Liver (tissue), 9 donors: Measurements from ENCODE around the gene SHANK2. TPM values are rescaled to one million over a fixed set of nuclear protein-coding genes. Genes with fewer than 3 reads are reported as not detected.

Experiments
- DNase-seq: peaks from one replicate; pipeline ENCODE4 v3.0.0-alpha.2; 2017; ENCODE audit warnings: low spot score
- H3K27ac ChIP-seq, 2 donors: one replicate each; pipeline ENCODE4 v1.7.0; 2013; ENCODE audit warnings: inconsistent platforms in 2 of 2, low read length in 2 of 2, control low read depth in 1 of 2, low read depth in 1 of 2, mild to moderate bottlenecking in 1 of 2
- H3K27me3 ChIP-seq, 4 donors: one replicate each; pipeline versions ENCODE4 v1.6.1 to v1.7.0; 2013; ENCODE audit warnings: low read length in 3 of 4, inconsistent platforms in 1 of 4, mild to moderate bottlenecking in 1 of 4, moderate library complexity in 1 of 4; ENCODE audit not compliant: control insufficient read depth in 4 of 4, insufficient read depth in 4 of 4
- H3K36me3 ChIP-seq, 4 donors: one replicate each; pipeline versions ENCODE4 v1.6.1 to v1.7.0; 2013; ENCODE audit warnings: low read length in 3 of 4, mild to moderate bottlenecking in 3 of 4, low read depth in 1 of 4, moderate library complexity in 1 of 4; ENCODE audit not compliant: control insufficient read depth in 4 of 4, insufficient read depth in 3 of 4
- H3K4me1 ChIP-seq, 4 donors: one replicate each; pipeline versions ENCODE4 v1.6.1 to v1.7.0; 2013; ENCODE audit warnings: low read length in 3 of 4, mild to moderate bottlenecking in 3 of 4, moderate library complexity in 1 of 4; ENCODE audit not compliant: control insufficient read depth in 4 of 4, insufficient read depth in 4 of 4
- H3K4me3 ChIP-seq, 3 donors: one replicate each; pipeline versions ENCODE4 v1.6.1 to v1.7.0; 2013; ENCODE audit warnings: low read length in 3 of 3, control low read depth in 1 of 3, low read depth in 1 of 3, mild to moderate bottlenecking in 1 of 3
- H3K9ac ChIP-seq, 2 donors: one replicate each; pipeline ENCODE4 v1.7.0; 2013; ENCODE audit warnings: low read length in 2 of 2, mild to moderate bottlenecking in 2 of 2, moderate library complexity in 2 of 2, control low read depth in 1 of 2, low read depth in 1 of 2
- H3K9me3 ChIP-seq, 4 donors: one replicate each; pipeline versions ENCODE4 v1.6.1 to v1.7.0; 2013; ENCODE audit warnings: low read length in 3 of 4; ENCODE audit not compliant: control insufficient read depth in 4 of 4
- EGR1 ChIP-seq, 2 donors: IDR thresholded peaks; 2 replicates each; pipeline ENCODE4 v1.6.1; 2016 to 2018; ENCODE audit warnings: antibody characterized with exemption in 2 of 2, low read depth in 2 of 2
- FOXA1 ChIP-seq: IDR thresholded peaks from 2 replicates; pipeline ENCODE4 v1.6.1; 2016; ENCODE audit warnings: antibody characterized with exemption
- FOXA2 ChIP-seq: IDR thresholded peaks from 2 replicates; pipeline ENCODE4 v1.6.1; 2016; ENCODE audit warnings: antibody characterized with exemption
- GABPA ChIP-seq, 2 donors: IDR thresholded peaks in 1 of 2; conservative IDR thresholded peaks in 1 of 2; 2 replicates each; pipeline ENCODE4 v1.6.1; 2016; ENCODE audit warnings: antibody characterized with exemption in 2 of 2, mild to moderate bottlenecking in 1 of 2, moderate library complexity in 1 of 2
- HNF4A ChIP-seq, 2 donors: conservative IDR thresholded peaks; 2 replicates each; pipeline ENCODE4 v1.6.1; 2016; ENCODE audit warnings: antibody characterized with exemption in 2 of 2, mild to moderate bottlenecking in 2 of 2
- HNF4G ChIP-seq: IDR thresholded peaks from 2 replicates; pipeline ENCODE4 v1.6.1; 2016; ENCODE audit warnings: antibody characterized with exemption
- JUND ChIP-seq, 2 donors: IDR thresholded peaks; 2 replicates each; pipeline ENCODE4 v1.6.1; 2016; ENCODE audit warnings: antibody characterized with exemption in 2 of 2
- NR2F2 ChIP-seq: IDR thresholded peaks from 2 replicates; pipeline ENCODE4 v1.6.1; 2016; ENCODE audit warnings: antibody characterized with exemption
- RAD21 ChIP-seq, 2 donors: IDR thresholded peaks; 2 replicates each; pipeline ENCODE4 v1.6.1; 2016; ENCODE audit warnings: antibody characterized with exemption in 2 of 2, mild to moderate bottlenecking in 2 of 2
- RXRA ChIP-seq, 2 donors: IDR thresholded peaks; 2 replicates each; pipeline ENCODE4 v1.6.1; 2017 to 2018; ENCODE audit warnings: antibody characterized with exemption in 2 of 2, mild to moderate bottlenecking in 1 of 2
- SP1 ChIP-seq: IDR thresholded peaks from 2 replicates; pipeline ENCODE4 v1.6.1; 2018; ENCODE audit warnings: antibody characterized with exemption, mild to moderate bottlenecking
- TAF1 ChIP-seq: conservative IDR thresholded peaks from 2 replicates; pipeline ENCODE4 v1.6.1; 2016; ENCODE audit warnings: antibody characterized with exemption, mild to moderate bottlenecking
- YY1 ChIP-seq: IDR thresholded peaks from 2 replicates; pipeline ENCODE4 v1.6.1; 2016; ENCODE audit warnings: antibody characterized with exemption, mild to moderate bottlenecking
- WGBS: extraction: QIAGEN DNeasy Blood & Tissue Kit; methylation state at CpG from one replicate; pipeline ENCODE4 v1.1.7; 2013; 5-methylcytosine and 5-hydroxymethylcytosine counted together
- polyA plus RNA-seq, 2 donors: library from polyadenylated mRNA; stranded (reverse) in 1 of 2; unstranded in 1 of 2; fragments of 200-250 nt in 1 of 2; fragments of >200 nt in 1 of 2; fragmentation: Nextera tagmentation in 1 of 2; extraction: Ambion mirVana in 1 of 2; gene quantifications; one replicate each; pipeline versions ENCODE4 v1.2.1 to v1.2.3, GENCODE V29; 2013 to 2015
- total RNA-seq, 2 donors: library from RNA; depleted of rRNA; stranded (reverse); fragments of >200 nt; gene quantifications; one replicate each; pipeline ENCODE4 v1.2.3, GENCODE V29; 2014
- TF ChIP-seq, protein P1 (sequence below): IDR thresholded peaks from 2 replicates; pipeline ENCODE4 v1.6.1; 2016; ENCODE audit warnings: antibody characterized with exemption
- TF ChIP-seq, protein P2 (sequence below): IDR thresholded peaks from 2 replicates; pipeline ENCODE4 v1.6.1; 2016; ENCODE audit warnings: antibody characterized with exemption, mild to moderate bottlenecking
- TF ChIP-seq, protein P3 (sequence below): IDR thresholded peaks from 2 replicates; pipeline ENCODE4 v1.6.1; 2016; ENCODE audit warnings: antibody characterized with exemption
- TF ChIP-seq, protein P4 (sequence below): fragments of 150-350 bp; IDR thresholded peaks from 2 replicates; pipeline ENCODE4 v1.5.1; 2017; ENCODE audit warnings: improper control_type of control experiment, low read depth, low read length; ENCODE audit not compliant: missing input control
- TF ChIP-seq, protein P5 (sequence below): IDR thresholded peaks from 2 replicates; pipeline ENCODE4 v1.6.1; 2016; ENCODE audit warnings: antibody characterized with exemption
- donor health status: healthy.
- donor health status: healthy.
- donor health status: healthy.
- donor health status: healthy.
- donor health status: healthy.

Gene SHANK2
- total and polyA plus RNA-seq, 4 donors, result 5.4 to 36.4 (median 12.4) TPM

DNA sequence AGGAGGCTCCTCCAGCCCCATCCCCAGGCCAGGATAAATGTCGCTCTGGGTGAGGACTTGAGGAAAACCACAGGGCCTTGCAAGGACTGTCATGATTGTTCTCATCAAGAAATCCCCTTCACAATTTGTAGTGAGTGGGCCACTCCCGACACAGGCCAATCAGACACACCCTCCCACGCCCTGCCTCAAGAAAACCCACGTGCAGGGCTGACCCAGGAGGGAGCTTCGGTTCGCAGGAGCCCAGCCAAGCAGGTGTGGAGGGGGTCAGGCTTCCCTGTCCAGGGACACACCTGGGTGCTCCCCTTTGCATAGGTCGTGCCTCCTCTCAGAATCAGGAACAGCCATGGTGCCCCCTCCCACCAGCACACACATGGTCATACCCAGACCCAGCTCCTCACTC lies 43.2 kb downstream of the SHANK2 start:
- H3K27me3 ChIP-seq, result no peaks in the 10 kb centered on the region

More for the DNA sequence above, 43.2 kb downstream of the SHANK2 start:
- Histone ChIP-seq H3K4me1 (peaks cover 25 to 75% (median 65%) of the 10 kb centered on the region in 4 donors), H3K36me3 (no peaks in the 10 kb centered on the region), H3K4me3 (no peak overlapping the region), H3K9ac (no peak overlapping the region), H3K9me3 (no peaks in the 10 kb centered on the region), H3K27ac (no peak overlapping the region)
- WGBS, result 91% methylated on average over 7 of the region's 7 CpGs
- TF ChIP-seq GABPA (IDR thresholded peaks at IDR 0.05 in 1 of 2, conservative IDR thresholded peaks at IDR 0.05 in 1 of 2) (no peak), TAF1 (no peak), EGR1 (IDR thresholded peaks at IDR 0.05; ENCODE audit: low read depth in 2 of 2) (no peak), FOXA2 (no peak), SP1 (no peak), HNF4A (conservative IDR thresholded peaks at IDR 0.05) (no peak), YY1 (no peak), JUND (IDR thresholded peaks at IDR 0.05) (no peak), RXRA (IDR thresholded peaks at IDR 0.05) (no peak), FOXA1 (no peak), NR2F2 (no peak), HNF4G (no peak), RAD21 (IDR thresholded peaks at IDR 0.05) (no peak)
- TF ChIP-seq, protein P1, sequence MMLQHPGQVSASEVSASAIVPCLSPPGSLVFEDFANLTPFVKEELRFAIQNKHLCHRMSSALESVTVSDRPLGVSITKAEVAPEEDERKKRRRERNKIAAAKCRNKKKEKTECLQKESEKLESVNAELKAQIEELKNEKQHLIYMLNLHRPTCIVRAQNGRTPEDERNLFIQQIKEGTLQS, result no peak
- TF ChIP-seq, protein P2, sequence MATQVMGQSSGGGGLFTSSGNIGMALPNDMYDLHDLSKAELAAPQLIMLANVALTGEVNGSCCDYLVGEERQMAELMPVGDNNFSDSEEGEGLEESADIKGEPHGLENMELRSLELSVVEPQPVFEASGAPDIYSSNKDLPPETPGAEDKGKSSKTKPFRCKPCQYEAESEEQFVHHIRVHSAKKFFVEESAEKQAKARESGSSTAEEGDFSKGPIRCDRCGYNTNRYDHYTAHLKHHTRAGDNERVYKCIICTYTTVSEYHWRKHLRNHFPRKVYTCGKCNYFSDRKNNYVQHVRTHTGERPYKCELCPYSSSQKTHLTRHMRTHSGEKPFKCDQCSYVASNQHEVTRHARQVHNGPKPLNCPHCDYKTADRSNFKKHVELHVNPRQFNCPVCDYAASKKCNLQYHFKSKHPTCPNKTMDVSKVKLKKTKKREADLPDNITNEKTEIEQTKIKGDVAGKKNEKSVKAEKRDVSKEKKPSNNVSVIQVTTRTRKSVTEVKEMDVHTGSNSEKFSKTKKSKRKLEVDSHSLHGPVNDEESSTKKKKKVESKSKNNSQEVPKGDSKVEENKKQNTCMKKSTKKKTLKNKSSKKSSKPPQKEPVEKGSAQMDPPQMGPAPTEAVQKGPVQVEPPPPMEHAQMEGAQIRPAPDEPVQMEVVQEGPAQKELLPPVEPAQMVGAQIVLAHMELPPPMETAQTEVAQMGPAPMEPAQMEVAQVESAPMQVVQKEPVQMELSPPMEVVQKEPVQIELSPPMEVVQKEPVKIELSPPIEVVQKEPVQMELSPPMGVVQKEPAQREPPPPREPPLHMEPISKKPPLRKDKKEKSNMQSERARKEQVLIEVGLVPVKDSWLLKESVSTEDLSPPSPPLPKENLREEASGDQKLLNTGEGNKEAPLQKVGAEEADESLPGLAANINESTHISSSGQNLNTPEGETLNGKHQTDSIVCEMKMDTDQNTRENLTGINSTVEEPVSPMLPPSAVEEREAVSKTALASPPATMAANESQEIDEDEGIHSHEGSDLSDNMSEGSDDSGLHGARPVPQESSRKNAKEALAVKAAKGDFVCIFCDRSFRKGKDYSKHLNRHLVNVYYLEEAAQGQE, result no peak
- TF ChIP-seq, protein P3, sequence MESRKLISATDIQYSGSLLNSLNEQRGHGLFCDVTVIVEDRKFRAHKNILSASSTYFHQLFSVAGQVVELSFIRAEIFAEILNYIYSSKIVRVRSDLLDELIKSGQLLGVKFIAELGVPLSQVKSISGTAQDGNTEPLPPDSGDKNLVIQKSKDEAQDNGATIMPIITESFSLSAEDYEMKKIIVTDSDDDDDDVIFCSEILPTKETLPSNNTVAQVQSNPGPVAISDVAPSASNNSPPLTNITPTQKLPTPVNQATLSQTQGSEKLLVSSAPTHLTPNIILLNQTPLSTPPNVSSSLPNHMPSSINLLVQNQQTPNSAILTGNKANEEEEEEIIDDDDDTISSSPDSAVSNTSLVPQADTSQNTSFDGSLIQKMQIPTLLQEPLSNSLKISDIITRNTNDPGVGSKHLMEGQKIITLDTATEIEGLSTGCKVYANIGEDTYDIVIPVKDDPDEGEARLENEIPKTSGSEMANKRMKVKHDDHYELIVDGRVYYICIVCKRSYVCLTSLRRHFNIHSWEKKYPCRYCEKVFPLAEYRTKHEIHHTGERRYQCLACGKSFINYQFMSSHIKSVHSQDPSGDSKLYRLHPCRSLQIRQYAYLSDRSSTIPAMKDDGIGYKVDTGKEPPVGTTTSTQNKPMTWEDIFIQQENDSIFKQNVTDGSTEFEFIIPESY, result no peak
- TF ChIP-seq, protein P4, sequence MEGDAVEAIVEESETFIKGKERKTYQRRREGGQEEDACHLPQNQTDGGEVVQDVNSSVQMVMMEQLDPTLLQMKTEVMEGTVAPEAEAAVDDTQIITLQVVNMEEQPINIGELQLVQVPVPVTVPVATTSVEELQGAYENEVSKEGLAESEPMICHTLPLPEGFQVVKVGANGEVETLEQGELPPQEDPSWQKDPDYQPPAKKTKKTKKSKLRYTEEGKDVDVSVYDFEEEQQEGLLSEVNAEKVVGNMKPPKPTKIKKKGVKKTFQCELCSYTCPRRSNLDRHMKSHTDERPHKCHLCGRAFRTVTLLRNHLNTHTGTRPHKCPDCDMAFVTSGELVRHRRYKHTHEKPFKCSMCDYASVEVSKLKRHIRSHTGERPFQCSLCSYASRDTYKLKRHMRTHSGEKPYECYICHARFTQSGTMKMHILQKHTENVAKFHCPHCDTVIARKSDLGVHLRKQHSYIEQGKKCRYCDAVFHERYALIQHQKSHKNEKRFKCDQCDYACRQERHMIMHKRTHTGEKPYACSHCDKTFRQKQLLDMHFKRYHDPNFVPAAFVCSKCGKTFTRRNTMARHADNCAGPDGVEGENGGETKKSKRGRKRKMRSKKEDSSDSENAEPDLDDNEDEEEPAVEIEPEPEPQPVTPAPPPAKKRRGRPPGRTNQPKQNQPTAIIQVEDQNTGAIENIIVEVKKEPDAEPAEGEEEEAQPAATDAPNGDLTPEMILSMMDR, result no peak
- TF ChIP-seq, protein P5, sequence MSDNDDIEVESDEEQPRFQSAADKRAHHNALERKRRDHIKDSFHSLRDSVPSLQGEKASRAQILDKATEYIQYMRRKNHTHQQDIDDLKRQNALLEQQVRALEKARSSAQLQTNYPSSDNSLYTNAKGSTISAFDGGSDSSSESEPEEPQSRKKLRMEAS, result no peak
- DNase-seq, result no peak
